EL (cell line): ENCODE results near the gene DNAAF2.
"Not testable (repeated sequence)": the region's sequence is repeated elsewhere in the genome, so short reads cannot be mapped to it uniquely, and the experiment has no call there.

Experiments used
- DNase-seq: peaks from one replicate; pipeline ENCODE4 v3.0.0-alpha.2; 2016

The DNAAF2 gene

GRCh38 chr14:49620182-49621113 lies 14.6 kb downstream of the DNAAF2 start, which contains the start of the genes MGAT2 and RPL36AL:
TSS of gene MGAT2 (plus strand) at chr14:49620799. CDS start at chr14:49621269, 470 bp downstream.
TSS of gene RPL36AL (minus strand) at chr14:49620626. CDS start at chr14:49619104, 1,522 bp downstream.
- DNase-seq: peak; percentile 99

DNA sequence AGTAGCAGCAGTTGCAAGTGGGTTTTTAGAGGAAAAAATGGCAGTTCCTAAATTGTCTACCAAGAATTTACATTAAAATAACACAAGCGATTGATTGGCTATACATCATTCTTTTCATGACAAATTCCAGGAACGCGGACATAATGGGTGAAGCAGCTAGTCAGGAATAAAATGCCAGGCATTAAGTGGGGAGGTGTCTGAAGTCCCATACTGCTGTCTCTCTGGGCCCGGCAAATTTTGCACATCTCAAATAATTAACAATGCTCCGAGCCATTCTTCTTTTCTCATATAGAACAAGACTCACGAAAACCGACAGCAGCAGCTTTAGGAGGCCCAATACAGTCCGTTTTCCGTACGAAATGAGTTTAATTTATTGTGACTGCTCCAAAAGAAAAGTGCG lies 15.3 kb downstream of the DNAAF2 start:
- DNase-seq: no peak

DNA sequence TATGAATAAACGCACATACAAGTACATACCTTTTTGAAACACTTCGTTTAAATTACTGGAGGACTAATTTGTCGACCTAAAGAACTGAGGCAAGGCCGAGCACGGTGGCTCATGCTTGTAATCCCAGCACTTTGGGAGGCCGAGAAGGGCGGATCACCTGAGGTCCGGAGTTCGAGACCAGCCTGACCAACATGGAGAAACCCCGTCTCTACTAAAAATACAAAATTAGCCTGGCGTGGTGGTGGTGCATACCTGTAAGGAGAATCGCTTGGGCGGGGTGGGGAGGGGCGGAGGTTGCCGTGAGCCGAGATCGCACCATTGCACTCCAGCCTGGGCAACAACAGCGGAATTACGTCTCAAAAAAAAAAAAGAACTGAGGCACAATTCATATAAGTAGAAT lies 15.8 kb downstream of the DNAAF2 start:
- DNase-seq: not testable (repeated sequence)

- no peak for DNase-seq
Observed at GRCh38 chr14:49617852-49618519, 17.1 kb downstream of the DNAAF2 start.

- DNase-seq: no peak
Observed at GRCh38 chr14:49615776-49616175, 19.3 kb downstream of the DNAAF2 start.

DNA sequence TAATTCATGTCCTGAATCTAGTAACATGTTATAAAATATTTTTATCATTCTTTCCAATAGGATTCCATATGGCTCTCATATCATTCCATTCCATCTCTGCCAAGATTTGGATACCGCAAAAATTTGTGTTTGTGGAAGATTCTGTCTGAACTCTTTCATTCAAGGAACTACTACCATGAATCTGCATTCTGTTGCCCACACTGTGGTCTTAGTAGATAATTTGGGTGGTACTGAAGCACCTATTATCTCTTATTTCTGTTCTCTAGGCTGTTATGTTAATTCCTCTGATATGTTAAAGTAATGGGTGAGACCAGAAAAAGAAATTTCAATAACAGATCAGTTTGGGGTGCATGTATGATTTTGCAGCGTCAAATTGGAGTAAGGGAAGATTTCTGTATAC lies 20.8 kb downstream of the DNAAF2 start:
- no peak for DNase-seq

GRCh38 chr14:49612671-49613070 lies 22.4 kb downstream of the DNAAF2 start:
- no peak for DNase-seq

- DNase-seq: no peak
Observed at GRCh38 chr14:49612251-49612650, 22.8 kb downstream of the DNAAF2 start.

DNA sequence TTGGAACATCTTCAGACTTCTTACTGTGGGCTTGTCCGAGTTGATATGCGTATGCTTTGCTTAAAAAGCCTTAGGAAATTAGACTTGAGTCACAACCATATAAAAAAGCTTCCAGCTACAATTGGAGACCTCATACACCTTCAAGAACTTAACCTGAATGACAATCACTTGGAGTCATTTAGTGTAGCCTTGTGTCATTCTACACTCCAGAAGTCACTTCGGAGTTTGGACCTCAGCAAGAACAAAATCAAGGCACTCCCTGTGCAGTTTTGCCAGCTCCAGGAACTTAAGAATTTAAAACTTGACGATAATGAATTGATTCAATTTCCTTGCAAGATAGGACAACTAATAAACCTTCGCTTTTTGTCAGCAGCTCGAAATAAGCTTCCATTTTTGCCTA lies 27.5 kb downstream of the DNAAF2 start:
- no peak for DNase-seq

DNA sequence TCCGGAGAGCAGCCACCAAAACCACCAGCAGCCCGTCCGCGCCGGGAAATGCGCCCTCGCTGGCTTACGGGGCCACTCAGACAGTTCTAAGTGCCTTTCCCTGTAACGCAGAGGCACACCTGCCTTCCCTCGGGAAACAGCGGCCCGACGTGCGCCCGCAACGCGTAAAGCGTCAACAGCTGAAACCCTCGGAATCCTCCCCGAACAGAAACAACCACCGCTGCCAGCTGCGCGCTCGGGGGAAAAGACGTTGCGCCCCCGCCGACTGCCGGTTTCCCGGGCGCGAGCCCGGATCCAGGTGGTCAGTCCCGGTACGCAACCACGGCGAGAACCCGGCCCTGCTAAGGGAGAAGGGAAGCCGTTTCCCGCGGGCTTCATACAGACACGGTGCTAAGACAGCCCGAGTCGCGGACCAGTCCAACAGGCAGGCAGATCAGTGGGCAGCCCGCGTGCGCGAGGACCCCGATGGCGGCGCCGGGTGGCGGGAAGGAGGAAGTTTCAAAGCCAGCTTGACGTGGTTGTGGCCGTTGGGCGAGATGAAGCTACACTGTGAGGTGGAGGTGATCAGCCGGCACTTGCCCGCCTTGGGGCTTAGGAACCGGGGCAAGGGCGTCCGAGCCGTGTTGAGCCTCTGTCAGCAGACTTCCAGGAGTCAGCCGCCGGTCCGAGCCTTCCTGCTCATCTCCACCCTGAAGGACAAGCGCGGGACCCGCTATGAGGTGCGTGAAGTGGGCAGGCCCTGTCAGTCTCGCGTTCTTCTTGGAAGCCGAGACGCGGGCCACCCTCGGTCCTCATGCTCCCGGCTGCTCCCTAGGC lies 36.4 kb downstream of the DNAAF2 start, which contains the start of gene LRR1:
LRR1 (plus strand) TSS at position 456 of the 816 bp plus-strand sequence; CDS start at position 537, 81 bp downstream.
- DNase-seq: peak; percentile 89

GRCh38 chr14:49598189-49598484 lies 36.9 kb downstream of the DNAAF2 start:
- no peak for DNase-seq

DNA sequence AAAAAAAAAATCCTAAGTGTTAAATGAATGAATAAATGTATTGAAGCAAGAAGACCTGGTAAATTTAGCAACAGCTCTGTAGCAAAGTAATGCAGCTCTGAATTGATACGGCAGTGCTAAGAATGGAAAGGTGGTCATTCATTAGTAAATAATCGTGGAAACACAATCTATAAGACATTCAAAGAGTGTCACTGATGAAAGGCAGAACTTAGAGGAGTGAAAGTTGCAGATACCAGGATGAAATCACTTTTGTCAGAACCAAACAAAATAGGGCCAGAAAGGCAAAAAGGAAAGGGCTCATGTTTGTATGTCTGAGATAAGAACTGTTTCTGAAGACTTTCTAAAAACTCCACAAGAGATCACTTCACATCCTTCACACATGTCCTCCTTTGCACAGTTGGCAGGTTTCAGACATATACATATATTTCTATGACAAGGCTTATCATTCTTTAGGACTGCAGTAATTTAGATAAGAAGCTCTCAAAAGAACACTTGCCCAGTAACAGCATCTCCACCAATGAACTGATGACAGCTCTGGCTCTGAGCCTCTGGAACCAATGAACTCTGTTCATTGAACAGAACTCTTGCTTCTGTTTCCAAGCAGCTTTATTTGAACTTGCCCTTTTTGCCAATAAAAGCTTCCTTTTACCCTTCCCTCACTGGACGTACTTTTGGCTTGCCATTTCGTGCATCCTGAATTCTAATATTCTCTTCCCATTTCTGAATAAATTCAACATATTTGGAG lies 40.5 kb downstream of the DNAAF2 start:
- DNase-seq: peak; percentile 48

- DNase-seq: peak; percentile 77
Observed at GRCh38 chr14:49593016-49593415, 42.0 kb downstream of the DNAAF2 start.

DNA sequence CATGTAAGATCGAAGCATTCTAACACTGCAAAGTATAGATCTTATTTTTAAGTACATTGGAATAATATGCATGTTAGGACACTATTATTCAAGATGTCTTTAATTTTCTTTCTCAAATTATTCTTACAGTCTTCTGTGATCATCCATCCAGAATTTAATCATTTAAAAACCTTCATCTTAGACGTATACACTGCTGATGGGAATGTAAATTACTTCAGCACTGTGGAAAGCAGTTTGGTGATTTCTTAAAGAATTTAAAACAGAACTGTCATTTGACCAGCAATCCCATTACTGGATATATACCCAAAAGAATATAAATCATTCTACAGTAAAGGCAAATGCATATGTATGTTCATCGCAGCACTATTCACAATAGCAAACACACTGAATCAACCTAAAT lies 45.7 kb downstream of the DNAAF2 start:
- DNase-seq: no peak

GRCh38 chr14:49586673-49587460 lies 48.2 kb downstream of the DNAAF2 start:
- DNase-seq: peak; percentile 74

GRCh38 chr14:49585803-49586672 lies 49.0 kb downstream of the DNAAF2 start, which contains the start of gene RPS29:
TSS of gene RPS29 (minus strand) at chr14:49586380. CDS start at chr14:49586346, 34 bp downstream.
- DNase-seq: peak; percentile 100

DNA sequence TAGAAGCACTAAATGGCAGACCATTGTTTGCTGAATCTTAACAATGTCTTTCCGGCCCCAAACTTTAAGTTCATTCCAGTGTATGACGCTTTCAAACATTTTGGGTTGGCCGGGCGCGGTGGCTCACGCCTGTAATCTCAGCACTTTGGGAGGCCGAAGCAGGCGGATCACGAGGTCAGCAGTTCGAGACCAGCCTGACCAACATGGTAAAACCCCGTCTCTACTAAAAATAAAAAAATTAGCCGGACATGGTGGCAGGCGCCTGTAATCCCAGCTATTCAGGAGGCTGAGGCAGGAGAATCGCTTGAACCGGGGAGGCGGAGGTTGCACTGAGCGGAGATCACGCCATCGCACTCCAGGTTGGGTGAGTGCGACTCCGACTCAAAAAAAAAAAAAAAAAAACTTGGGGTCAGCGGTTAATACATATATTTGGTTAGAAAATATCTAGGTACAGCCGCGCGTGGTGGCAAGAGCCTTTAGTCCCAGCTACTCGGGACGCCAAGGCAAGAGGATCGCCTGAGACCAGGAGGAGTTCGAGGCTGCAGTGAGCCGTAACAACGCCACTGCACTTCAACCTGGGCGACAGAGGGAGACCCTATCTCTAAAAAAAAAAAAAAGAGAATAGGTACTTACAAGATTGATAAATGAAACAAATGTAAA lies 49.9 kb downstream of the DNAAF2 start:
- not testable (repeated sequence) for DNase-seq

DNA sequence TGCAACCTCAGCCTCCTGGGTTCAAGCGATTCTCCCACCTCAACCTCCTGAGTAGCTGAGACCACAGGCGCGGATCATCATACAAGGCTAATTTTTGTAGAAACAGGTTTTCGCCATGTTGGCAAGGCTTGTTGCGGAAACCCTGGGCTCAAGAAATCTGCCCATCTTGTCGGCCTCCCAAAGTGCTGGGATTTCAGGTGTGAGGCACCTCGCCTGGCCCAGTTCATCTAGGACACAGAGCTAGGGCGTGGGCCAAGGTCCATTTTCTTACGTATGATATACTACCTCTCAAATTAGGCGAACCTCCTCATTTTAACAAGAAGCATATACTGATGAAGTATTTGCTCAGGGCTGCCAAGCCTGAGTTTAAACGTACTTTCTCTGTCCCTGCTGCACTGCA lies 51.0 kb downstream of the DNAAF2 start:
- DNase-seq: no peak

DNA sequence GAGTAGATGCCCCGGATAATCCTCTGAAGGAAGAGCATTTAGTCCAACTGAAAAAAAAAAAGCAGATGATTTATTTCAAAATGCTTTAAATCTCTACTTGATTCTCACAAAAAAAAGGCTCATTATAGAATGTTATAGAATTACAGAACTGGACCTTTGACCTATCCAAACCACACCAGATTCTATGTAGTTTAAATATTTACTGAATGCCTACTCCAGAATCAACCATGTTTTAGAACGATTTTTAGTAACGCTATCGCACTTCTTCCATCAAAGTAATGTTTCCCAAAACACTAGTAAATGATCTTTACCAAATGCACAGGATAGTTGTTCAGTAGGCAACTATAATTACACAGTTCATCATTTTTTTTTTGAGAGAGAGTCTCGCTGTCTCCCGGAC lies 51.4 kb downstream of the DNAAF2 start:
- no peak for DNase-seq
